ENCODE data around the gene GCLC.
"Not testable (repeated sequence)": the region's sequence is repeated elsewhere in the genome, so short reads cannot be mapped to it uniquely, and the experiment has no call there.

GCLC gene

GRCh38 chr6:53544470-53545308 lies at the start of gene GCLC:
Gene GCLC, minus strand, starts transcription at chr6:53545101. Its CDS starts 456 bp downstream, at chr6:53544645.
- peak; percentile 52 for DNase-seq

- DNase-seq, result no peak
Measured at GRCh38 chr6:53594596-53594995, 49.7 kb upstream of the GCLC start.

GRCh38 chr6:53593001-53593488 lies 48.1 kb upstream of the GCLC start:
- DNase-seq, result no peak

GRCh38 chr6:53591873-53592272 lies 47.0 kb upstream of the GCLC start:
- DNase-seq, result no peak

- DNase-seq, result no peak
Measured at GRCh38 chr6:53588816-53589509, 44.1 kb upstream of the GCLC start.

- no peak for DNase-seq
Measured at GRCh38 chr6:53587291-53587690, 42.4 kb upstream of the GCLC start.

GRCh38 chr6:53585208-53585900 lies 40.5 kb upstream of the GCLC start:
- DNase-seq, result no peak

GRCh38 chr6:53584726-53585125 lies 39.8 kb upstream of the GCLC start:
- DNase-seq, result no peak

GRCh38 chr6:53583451-53583850 lies 38.5 kb upstream of the GCLC start:
- no peak for DNase-seq

GRCh38 chr6:53582963-53583362 lies 38.1 kb upstream of the GCLC start:
- no peak for DNase-seq

GRCh38 chr6:53581856-53582255 lies 37.0 kb upstream of the GCLC start:
- DNase-seq, result no peak

- DNase-seq, result no peak
Measured at GRCh38 chr6:53581173-53581773, 36.4 kb upstream of the GCLC start.

GRCh38 chr6:53579338-53579737 lies 34.4 kb upstream of the GCLC start:
- DNase-seq, result no peak

- no peak for DNase-seq
Measured at GRCh38 chr6:53578371-53578770, 33.5 kb upstream of the GCLC start.

- DNase-seq, result no peak
Measured at GRCh38 chr6:53573299-53573698, 28.4 kb upstream of the GCLC start.

- not testable (repeated sequence) for DNase-seq
Measured at GRCh38 chr6:53572379-53572778, 27.5 kb upstream of the GCLC start.

- DNase-seq, result no peak
Measured at GRCh38 chr6:53568776-53569616, 24.1 kb upstream of the GCLC start.

GRCh38 chr6:53567701-53568100 lies 22.8 kb upstream of the GCLC start:
- no peak for DNase-seq

GRCh38 chr6:53566755-53567154 lies 21.9 kb upstream of the GCLC start:
- no peak for DNase-seq

- no peak for DNase-seq
Measured at GRCh38 chr6:53565886-53566285, 21.0 kb upstream of the GCLC start.

- no peak for DNase-seq
Measured at GRCh38 chr6:53564401-53565065, 19.6 kb upstream of the GCLC start.

Measured in NCI-H1694 (cell line).